IMR-90 (cell line): Measurements from ENCODE around the gene PLAGL1.
"Not testable (repeated sequence)": the region's sequence is repeated elsewhere in the genome, so short reads cannot be mapped to it uniquely, and the experiment has no call there.

ENCODE experiments used
- BHLHE40 ChIP-seq: fragments of 150-350 bp; IDR thresholded peaks from 2 replicates; pipeline ENCODE4 v1.6.1; 2016; ENCODE audit warnings: mild to moderate bottlenecking, low read depth, low read length
- CEBPB ChIP-seq: IDR thresholded peaks from 2 replicates; pipeline ENCODE4 v1.6.1; 2012; ENCODE audit warnings: low read depth, low read length, improper control_type of control experiment
- CHD1 ChIP-seq: IDR thresholded peaks from 2 replicates; pipeline ENCODE4 v1.6.1; 2012; ENCODE audit warnings: low read depth, low read length, improper control_type of control experiment
- CTCF ChIP-seq: conservative IDR thresholded peaks from 2 replicates; pipeline ENCODE4 v1.5.1; 2012; ENCODE audit warnings: mild to moderate bottlenecking, low read depth, low read length, improper control_type of control experiment
- FOS ChIP-seq: fragments of 150-350 bp; IDR thresholded peaks from 2 replicates; pipeline ENCODE4 v1.6.1; 2016; ENCODE audit warnings: low read depth, low read length
- MAZ ChIP-seq: IDR thresholded peaks from 2 replicates; pipeline ENCODE4 v1.6.1; 2012; ENCODE audit warnings: low read depth, mild to moderate bottlenecking, low read length, improper control_type of control experiment, moderate library complexity, borderline replicate concordance
- MXI1 ChIP-seq: IDR thresholded peaks from 2 replicates; pipeline ENCODE4 v1.6.1; 2012; ENCODE audit warnings: low read depth, mild to moderate bottlenecking, low read length, moderate library complexity, borderline replicate concordance
- NFE2L2 ChIP-seq: fragments of 150-350 bp; IDR thresholded peaks from 2 replicates; pipeline ENCODE4 v1.6.1; 2016; ENCODE audit warnings: low read depth, mild to moderate bottlenecking, low read length
- POLR2A ChIP-seq: IDR thresholded peaks from 2 replicates; pipeline ENCODE4 v1.6.1; 2012; ENCODE audit warnings: mild to moderate bottlenecking, low read depth, low read length
- RAD21 ChIP-seq: IDR thresholded peaks from 2 replicates; pipeline ENCODE4 v1.6.1; 2012; ENCODE audit warnings: low read length, improper control_type of control experiment
- RCOR1 ChIP-seq: IDR thresholded peaks from 2 replicates; pipeline ENCODE4 v1.6.1; 2012; ENCODE audit warnings: mild to moderate bottlenecking, low read length, improper control_type of control experiment; ENCODE audit not compliant: insufficient replicate concordance
- SMC3 ChIP-seq: fragments of 150-350 bp; IDR thresholded peaks from 2 replicates; pipeline ENCODE4 v1.6.1; 2016; ENCODE audit warnings: low read depth, mild to moderate bottlenecking, antibody characterized with exemption, low read length, moderate library complexity
- TF ChIP-seq, protein P1 (sequence below): fragments of 150-350 bp; IDR thresholded peaks from 2 replicates; pipeline ENCODE4 v1.6.1; 2016; ENCODE audit warnings: low read depth, mild to moderate bottlenecking, low read length, moderate library complexity, borderline replicate concordance
- TF ChIP-seq, protein P2 (sequence below): fragments of 150-350 bp; IDR thresholded peaks from 2 replicates; pipeline ENCODE4 v1.6.1; 2017; ENCODE audit warnings: mild to moderate bottlenecking, antibody characterized with exemption, low read length, low read depth

- not testable (repeated sequence) for TF ChIP-seq CTCF, POLR2A, MXI1, SMC3, MAZ, CEBPB, RCOR1, BHLHE40, RAD21, FOS, CHD1, NFE2L2
- TF ChIP-seq, protein P1, sequence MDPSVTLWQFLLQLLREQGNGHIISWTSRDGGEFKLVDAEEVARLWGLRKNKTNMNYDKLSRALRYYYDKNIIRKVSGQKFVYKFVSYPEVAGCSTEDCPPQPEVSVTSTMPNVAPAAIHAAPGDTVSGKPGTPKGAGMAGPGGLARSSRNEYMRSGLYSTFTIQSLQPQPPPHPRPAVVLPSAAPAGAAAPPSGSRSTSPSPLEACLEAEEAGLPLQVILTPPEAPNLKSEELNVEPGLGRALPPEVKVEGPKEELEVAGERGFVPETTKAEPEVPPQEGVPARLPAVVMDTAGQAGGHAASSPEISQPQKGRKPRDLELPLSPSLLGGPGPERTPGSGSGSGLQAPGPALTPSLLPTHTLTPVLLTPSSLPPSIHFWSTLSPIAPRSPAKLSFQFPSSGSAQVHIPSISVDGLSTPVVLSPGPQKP = not testable (repeated sequence)
- TF ChIP-seq, protein P2, sequence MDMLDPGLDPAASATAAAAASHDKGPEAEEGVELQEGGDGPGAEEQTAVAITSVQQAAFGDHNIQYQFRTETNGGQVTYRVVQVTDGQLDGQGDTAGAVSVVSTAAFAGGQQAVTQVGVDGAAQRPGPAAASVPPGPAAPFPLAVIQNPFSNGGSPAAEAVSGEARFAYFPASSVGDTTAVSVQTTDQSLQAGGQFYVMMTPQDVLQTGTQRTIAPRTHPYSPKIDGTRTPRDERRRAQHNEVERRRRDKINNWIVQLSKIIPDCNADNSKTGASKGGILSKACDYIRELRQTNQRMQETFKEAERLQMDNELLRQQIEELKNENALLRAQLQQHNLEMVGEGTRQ = not testable (repeated sequence)
Observed at GRCh38 chr6:143917026-143917425, 91.0 kb downstream of the PLAGL1 start.
